Right lobe of liver (tissue), 6 donors: Measurements from ENCODE around the gene NUMA1. TPM values are rescaled to one million over a fixed set of nuclear protein-coding genes. Genes with fewer than 3 reads are reported as not detected.
A peak's percentile ranks its signal among the peaks of the same experiment; 100 is the strongest.

Experiments
- ATAC-seq, 4 donors: fragments of 200-7000 bp; cut with Tn5 transposase; one replicate each; pipeline ENCODE4 v1.9.1; 2020; ENCODE audit warnings: mild to moderate bottlenecking in 4 of 4, moderate library complexity in 4 of 4
- DNase-seq, 3 donors: peaks; one replicate each; pipeline ENCODE4 v3.0.0-alpha.2; 2020
- H3K27ac ChIP-seq, 3 donors: fragments of 200-600 bp; one replicate each; pipeline ENCODE4 v1.8.0; 2022
- H3K27me3 ChIP-seq, 2 donors: fragments of 200-600 bp; one replicate each; pipeline ENCODE4 v1.8.0; 2022
- H3K36me3 ChIP-seq, 4 donors: fragments of 200-600 bp; sonication (generic) in 1 of 4; one replicate each; pipeline versions ENCODE4 v1.5.1 to v1.8.0; 2017 to 2022; ENCODE audit warnings: control low read depth in 1 of 4
- H3K4me1 ChIP-seq, 4 donors: fragments of 200-600 bp; sonication (generic) in 1 of 4; one replicate each; pipeline versions ENCODE4 v1.5.1 to v1.8.0; 2017 to 2022; ENCODE audit warnings: control low read depth in 1 of 4
- H3K4me3 ChIP-seq, 3 donors: fragments of 200-600 bp; one replicate each; pipeline ENCODE4 v1.8.0; 2022
- H3K9me3 ChIP-seq, 4 donors: fragments of 200-600 bp; sonication (generic) in 1 of 4; one replicate each; pipeline versions ENCODE4 v1.5.1 to v1.8.0; 2017 to 2022; ENCODE audit warnings: control low read depth in 1 of 4
- CTCF ChIP-seq, 4 donors: fragments of 200-600 bp in 3 of 4; fragments of 450-650 bp in 1 of 4; IDR thresholded peaks; one replicate each; pipeline versions ENCODE4 v1.5.1 to v1.8.0; 2016 to 2022; ENCODE audit warnings: antibody characterized with exemption in 4 of 4, mild to moderate bottlenecking in 2 of 4
- POLR2A ChIP-seq: fragments of 450-650 bp; IDR thresholded peaks from one replicate; pipeline ENCODE4 v1.6.1; 2017; ENCODE audit warnings: antibody characterized with exemption, mild to moderate bottlenecking
- WGBS: methylation state at CpG from one replicate; pipeline ENCODE4 v1.1.6; 2018; ENCODE audit warnings: low coverage, low lambda C conversion rate; ENCODE audit not compliant: insufficient coverage; ENCODE audit errors: missing lambda C conversion rate; 5-methylcytosine and 5-hydroxymethylcytosine counted together
- intact Hi-C, 2 donors: fragments of 100-400 bp; cut with DNase I; formaldehyde crosslinking; loops; one replicate each; pipeline versions ENCODE4 v1.11.2 to v1.14.1; 2022
- total RNA-seq, 6 experiments: library from RNA; depleted of rRNA in 2 of 6; stranded (reverse); fragments of >200 nt in 2 of 6; fragmentation: NEBNext Ultra II Directional in 3 of 6; extraction: Animal tissue kit (Norgen Biotek cat#: 25700) in 3 of 6; gene quantifications; one replicate each; pipeline versions ENCODE4 v1.1.0 to v1.2.4, GENCODE V29; 2016 to 2023
- donor health status: DM: no; HTN: yes; CAD: no.
- donor health status: DM: no; HTN: no; CAD: no.
- donor health status: DM: no; HTN: no; CAD: no.
- donor health status: DM: no; HTN: yes; CAD: no.
- donor health status: DM: no; HTN: yes; CAD: no.

NUMA1 gene
- total RNA-seq, 6 experiments from 2014 or later: 47.3 to 62.5 (median 54.5) TPM

- peak in 1 of 3 donors; percentile 15 for DNase-seq
- WGBS: 27% methylated on average over 3 of the region's 5 CpGs
- intact Hi-C loops: no loop called here
- Histone ChIP-seq H3K27me3 (no peaks in the 10 kb centered on the region), H3K27ac (peak overlapping the region; percentile 87 to 96 (median 93)), H3K4me3 (peak overlapping the region; percentile 48 to 62 (median 60)), H3K4me1 (peaks cover 1 to 39% (median 7%) of the 10 kb centered on the region in 4 donors), H3K9me3 (no peaks in the 10 kb centered on the region), H3K36me3 (no peaks in the 10 kb centered on the region)
- TF ChIP-seq CTCF (IDR thresholded peaks at IDR 0.05) (no peak), POLR2A (no peak)
- ATAC-seq: no peak
These were observed 38.1 kb downstream of the NUMA1 start for GRCh38 chr11:72042064-72042745.

- WGBS: 1% methylated on average over 12 of the region's 23 CpGs
- ATAC-seq (peak; percentile 68 to 79 (median 76)), DNase-seq (peak; percentile 66 to 83 (median 82))
- TF ChIP-seq CTCF (IDR thresholded peaks at IDR 0.05): no peak
- TF ChIP-seq POLR2A: peak; percentile 36
- H3K36me3 ChIP-seq: no peaks in the 10 kb centered on the region
- H3K4me3 ChIP-seq: peak overlapping the region; percentile 48 to 62 (median 60)
- H3K27ac ChIP-seq: peak overlapping the region; percentile 87 to 96 (median 93)
- no peaks in the 10 kb centered on the region for H3K9me3 ChIP-seq
- intact Hi-C loops: no loop called here
- H3K27me3 ChIP-seq: no peaks in the 10 kb centered on the region
- H3K4me1 ChIP-seq: peaks cover 1 to 39% (median 7%) of the 10 kb centered on the region in 4 donors
These were observed 38.8 kb downstream of the NUMA1 start for GRCh38 chr11:72041364-72042063.

DNA sequence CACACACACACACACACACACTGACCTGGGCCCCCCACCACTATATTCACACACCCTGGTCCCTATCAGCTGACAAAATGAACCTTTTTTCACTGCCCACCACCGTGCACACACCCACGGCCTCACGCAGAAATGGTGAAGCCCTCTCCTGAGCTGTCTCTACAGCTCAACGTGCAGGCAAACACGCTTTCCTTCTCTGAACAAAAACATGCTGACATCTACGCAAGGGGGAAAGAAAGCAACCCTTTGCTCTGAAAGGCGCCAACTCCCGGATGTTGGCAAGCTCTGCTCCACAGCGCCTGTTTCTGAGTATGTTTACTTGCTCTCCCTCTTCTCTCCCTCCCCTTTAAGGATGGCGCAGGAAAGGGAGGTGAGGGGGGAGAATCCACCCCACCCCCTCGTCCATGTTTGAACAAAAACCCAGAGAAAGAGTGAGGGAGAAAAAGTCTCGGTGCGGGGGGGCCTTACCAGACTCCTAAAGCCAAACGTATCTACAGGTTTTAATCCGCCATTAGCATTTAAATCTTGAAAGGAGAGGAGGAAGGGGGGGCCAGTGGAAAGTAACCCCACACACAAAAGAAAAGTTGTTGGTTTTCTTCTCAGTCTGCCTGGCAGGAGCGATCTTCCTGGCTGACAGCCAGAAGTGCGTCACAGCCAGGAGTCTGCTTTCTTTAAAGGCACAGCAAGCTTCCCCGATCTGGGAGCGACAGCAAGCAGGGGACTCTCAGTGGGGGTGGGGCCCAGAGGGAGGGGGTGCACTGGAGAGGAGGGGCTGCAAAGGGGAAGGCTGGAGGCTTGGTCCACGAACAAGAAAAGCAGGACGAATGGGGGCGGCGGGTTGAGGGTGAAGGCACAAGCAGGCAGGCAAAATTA, 39.6 kb downstream of the NUMA1 start:
- H3K9me3 ChIP-seq: no peaks in the 10 kb centered on the region
- no peaks in the 10 kb centered on the region for H3K27me3 ChIP-seq
- H3K4me1 ChIP-seq: peaks cover 1 to 39% (median 7%) of the 10 kb centered on the region in 4 donors
- peak overlapping the region; percentile 48 to 62 (median 60) for H3K4me3 ChIP-seq
- intact Hi-C loops: no loop called here
- TF ChIP-seq CTCF (IDR thresholded peaks at IDR 0.05) (no peak), POLR2A (no peak)
- peak overlapping the region; percentile 87 to 96 (median 93) for H3K27ac ChIP-seq
- DNase-seq (peak; percentile 93 to 95 (median 94)), ATAC-seq (peak; percentile 79 to 82 (median 80))
- no peaks in the 10 kb centered on the region for H3K36me3 ChIP-seq
- 0% methylated on average over 20 of the region's 23 CpGs for WGBS

GRCh38 chr11:72039856-72040401, 40.4 kb downstream of the NUMA1 start:
- Histone ChIP-seq H3K27me3 (no peaks in the 10 kb centered on the region), H3K36me3 (peaks cover 0 to 2% (median 0%) of the 10 kb centered on the region in 4 donors), H3K27ac (peak overlapping the region; percentile 57 to 93 (median 76)), H3K4me3 (peak overlapping the region; percentile 48 to 62 (median 60)), H3K4me1 (peaks cover 1 to 39% (median 7%) of the 10 kb centered on the region in 4 donors), H3K9me3 (no peaks in the 10 kb centered on the region)
- no peak for TF ChIP-seq POLR2A
- TF ChIP-seq CTCF (IDR thresholded peaks at IDR 0.05): no peak
- no peak for ATAC-seq
- no peak for DNase-seq
- intact Hi-C loops: no loop called here
- WGBS: 18% methylated on average over 4 of the region's 6 CpGs
